Measurements from ENCODE around the gene SYCE1.
"Not testable (repeated sequence)": the region's sequence is repeated elsewhere in the genome, so short reads cannot be mapped to it uniquely, and the experiment has no call there.

The SYCE1 gene

GRCh38 chr10:133557381-133557780 is 8.0 kb downstream of the SYCE1 start:
- no peak for DNase-seq (ENCODE audit: low read depth in 2 of 2)

DNA sequence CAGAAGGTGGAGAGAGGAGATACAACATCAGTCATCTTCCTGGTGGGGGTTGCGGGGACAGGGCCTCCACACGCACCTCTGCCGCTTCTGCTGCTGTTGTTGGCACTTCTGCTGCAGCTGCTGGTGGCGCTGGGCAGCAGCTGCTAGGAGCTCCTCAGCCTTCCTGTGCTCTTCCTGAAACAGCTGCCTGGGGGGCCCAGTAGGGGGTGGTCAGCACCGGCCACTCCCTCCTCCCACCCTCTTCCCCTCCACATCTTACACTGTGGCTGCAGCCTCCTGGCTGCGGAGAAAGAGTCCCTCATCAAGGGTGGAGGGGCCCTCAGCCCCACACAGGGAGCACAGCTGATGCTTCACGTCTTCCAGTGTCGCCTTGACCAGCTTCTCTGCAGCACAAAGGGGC is 9.9 kb downstream of the SYCE1 start:
- DNase-seq (ENCODE audit: low read depth in 2 of 2): no peak

DNA sequence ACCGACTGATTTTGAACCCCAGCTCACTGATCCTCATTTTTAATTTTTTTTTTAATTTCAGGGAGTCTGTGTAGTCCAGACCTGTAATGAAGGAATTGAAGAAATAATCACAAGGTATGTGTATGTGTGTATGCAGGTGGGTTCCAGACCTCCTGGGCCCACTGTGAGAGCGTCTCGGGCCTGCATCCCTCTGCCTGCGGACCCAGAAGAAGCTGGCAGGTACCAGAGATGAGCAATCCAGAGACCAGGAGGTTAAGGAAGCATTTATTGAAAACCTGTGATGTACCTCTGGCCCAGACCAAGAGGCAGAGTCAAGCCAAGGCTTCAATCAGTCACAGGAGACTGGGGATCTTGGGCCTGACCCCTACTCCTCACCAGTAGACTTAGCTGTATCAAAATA is 10.8 kb downstream of the SYCE1 start:
- DNase-seq (ENCODE audit: low read depth in 2 of 2): no peak

DNA sequence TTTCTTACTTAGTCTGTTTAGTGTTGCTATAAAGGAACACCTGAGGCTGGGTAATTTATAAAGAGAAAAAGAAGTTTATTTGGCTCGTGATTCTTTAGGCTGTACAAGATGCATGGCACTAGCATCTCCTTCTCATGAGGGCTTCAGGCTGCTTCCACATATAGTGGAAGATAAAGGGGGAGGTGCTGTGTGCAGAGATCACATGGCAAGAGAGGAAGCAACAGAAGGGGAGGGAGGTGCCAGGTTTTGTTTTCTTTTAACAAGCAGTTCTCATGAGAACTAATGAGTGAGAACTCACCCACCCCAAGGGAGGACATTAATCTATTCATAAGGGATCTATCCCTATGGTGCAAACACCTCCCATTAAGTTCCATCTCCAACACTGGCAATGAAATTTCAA is 20.9 kb downstream of the SYCE1 start:
- no peak for DNase-seq (ENCODE audit: low read depth in 2 of 2)

GRCh38 chr10:133541441-133541975 is 23.9 kb downstream of the SYCE1 start:
- DNase-seq (ENCODE audit: low read depth in 2 of 2): not testable (repeated sequence)

- DNase-seq (ENCODE audit: low read depth in 2 of 2): no peak
Observed at GRCh38 chr10:133537546-133538545, 27.5 kb downstream of the SYCE1 start.

GRCh38 chr10:133536198-133536597 is 29.2 kb downstream of the SYCE1 start:
- DNase-seq (ENCODE audit: low read depth in 2 of 2): no peak

GRCh38 chr10:133534417-133534816 is 31.0 kb downstream of the SYCE1 start:
- no peak for DNase-seq (ENCODE audit: low read depth in 2 of 2)

DNA sequence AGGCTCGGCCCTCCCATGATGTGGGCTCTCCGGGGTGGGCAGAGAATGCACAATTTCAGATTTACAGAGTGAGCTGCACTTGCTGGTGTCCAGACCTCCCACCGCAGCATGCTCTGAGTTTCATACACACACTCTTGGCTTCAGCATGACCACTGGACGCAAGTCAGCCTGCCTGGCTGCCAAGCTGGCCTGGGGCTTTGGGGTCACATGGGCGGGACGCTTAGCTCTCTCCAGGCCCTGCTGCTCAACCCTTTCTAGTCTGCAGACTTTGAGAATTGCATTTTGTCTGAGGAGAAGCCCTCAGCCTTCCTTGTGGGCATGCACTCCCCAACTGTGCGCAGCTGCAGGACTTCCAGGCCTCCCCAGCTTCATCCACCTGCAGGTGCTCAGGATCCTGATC is 32.5 kb downstream of the SYCE1 start:
- no peak for DNase-seq (ENCODE audit: low read depth in 2 of 2)

- DNase-seq (ENCODE audit: low read depth in 2 of 2): no peak
Observed at GRCh38 chr10:133530506-133530905, 34.9 kb downstream of the SYCE1 start.

DNA sequence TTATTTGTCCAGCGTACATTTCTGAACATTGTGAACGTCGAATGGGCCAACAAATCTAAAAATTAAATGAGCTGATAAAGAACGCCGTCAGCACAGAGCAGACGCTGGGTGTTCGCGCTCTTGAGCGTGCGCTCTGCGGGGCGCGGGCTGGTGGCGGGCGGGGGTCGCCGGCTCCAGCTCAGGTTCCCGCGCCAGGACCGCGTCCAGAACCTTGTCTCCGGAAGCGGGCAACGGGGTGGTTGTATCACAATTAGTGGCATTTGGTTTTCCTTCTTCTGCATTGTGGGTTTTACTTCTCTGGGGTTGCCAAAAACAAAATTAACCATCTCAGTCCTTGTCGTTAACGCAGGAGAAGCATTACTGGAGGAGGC is 35.8 kb downstream of the SYCE1 start:
- no peak for DNase-seq (ENCODE audit: low read depth in 2 of 2)

DNA sequence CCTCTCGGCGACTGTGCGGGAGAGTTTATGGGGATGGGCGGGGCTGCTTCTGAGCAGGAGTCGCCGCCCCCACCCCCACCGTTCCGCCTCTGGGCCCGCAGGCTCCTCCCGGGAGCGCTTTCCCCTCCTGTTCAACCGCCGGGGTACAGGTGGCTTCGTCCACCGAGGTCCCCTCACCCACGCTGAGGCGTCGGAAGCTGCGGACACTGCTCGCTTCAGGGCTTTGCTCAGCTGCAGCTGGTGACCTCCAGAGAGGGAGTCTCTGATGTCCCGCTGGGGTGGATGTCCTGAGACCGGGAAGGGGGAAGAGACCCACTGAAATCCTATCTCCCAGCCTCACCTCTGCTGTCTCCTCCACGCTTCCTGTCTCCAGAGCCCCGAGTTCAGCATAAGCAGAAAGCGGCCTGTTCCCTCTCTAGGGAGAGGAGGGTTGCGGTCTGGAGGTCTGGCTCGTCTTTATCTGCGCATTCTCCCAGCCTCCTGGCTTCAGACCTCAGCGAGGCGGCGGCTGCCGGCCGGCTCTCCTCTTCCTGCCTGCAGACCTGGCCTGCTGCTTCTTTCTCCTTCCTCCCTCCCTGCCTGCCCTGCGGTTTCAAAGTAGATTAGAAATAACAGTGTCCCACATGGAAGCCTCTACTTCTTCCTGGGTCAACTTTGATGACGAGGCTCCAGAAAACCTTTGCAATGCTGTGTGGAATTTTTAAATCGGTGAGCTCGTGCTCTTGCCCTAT is 36.4 kb downstream of the SYCE1 start:
- no peak for DNase-seq (ENCODE audit: low read depth in 2 of 2)

GRCh38 chr10:133528296-133528844 is 37.0 kb downstream of the SYCE1 start:
- DNase-seq (ENCODE audit: low read depth in 2 of 2): no peak

DNA sequence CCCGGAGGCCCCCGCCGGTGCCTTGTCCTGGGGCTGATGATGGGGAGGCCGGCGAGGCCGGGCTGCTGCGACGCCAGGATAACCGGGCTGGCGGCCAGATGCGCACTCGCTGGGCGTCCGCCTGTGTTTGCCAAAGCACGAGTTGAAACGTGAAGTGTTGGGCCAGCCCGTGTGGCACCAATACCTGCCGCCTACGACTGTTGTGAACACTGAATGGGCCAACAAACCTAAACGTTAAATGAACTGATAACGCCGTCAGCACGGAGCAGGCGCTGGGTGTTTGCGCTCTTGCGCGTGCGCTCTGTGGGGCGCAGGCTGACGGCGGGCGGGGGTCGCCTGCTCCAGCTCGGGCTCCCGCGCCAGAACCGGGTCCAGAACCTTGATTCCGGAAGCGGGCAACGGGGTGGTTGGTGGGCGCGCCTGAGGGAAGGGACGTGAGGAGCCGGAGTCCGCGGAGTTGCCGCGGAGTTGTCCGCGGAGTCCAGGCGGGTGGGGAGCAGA is 37.6 kb downstream of the SYCE1 start:
- no peak for DNase-seq (ENCODE audit: low read depth in 2 of 2)

DNA sequence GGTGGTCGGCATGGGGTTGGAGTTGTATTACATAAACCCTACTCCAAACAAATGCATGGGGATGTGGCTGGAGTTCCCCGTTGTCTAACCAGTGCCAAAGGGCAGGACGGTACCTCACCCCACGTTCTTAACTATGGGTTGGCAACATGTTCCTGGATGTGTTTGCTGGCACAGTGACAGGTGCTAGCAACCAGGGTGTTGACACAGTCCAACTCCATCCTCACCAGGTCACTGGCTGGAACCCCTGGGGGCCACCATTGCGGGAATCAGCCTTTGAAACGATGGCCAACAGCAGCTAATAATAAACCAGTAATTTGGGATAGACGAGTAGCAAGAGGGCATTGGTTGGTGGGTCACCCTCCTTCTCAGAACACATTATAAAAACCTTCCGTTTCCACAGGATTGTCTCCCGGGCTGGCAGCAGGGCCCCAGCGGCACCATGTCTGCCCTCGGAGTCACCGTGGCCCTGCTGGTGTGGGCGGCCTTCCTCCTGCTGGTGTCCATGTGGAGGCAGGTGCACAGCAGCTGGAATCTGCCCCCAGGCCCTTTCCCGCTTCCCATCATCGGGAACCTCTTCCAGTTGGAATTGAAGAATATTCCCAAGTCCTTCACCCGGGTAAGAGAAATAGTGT is 38.3 kb downstream of the SYCE1 start, which contains the start of gene CYP2E1:
Gene CYP2E1, plus strand, starts transcription at position 407 of the 632 bp plus-strand sequence. Its CDS starts 33 bp downstream, at position 440.
- DNase-seq (ENCODE audit: low read depth in 2 of 2): no peak

- DNase-seq (ENCODE audit: low read depth in 2 of 2): no peak
Observed at GRCh38 chr10:133525444-133525843, 39.9 kb downstream of the SYCE1 start.

GRCh38 chr10:133523631-133524203 is 41.7 kb downstream of the SYCE1 start:
- no peak for DNase-seq (ENCODE audit: low read depth in 2 of 2)

GRCh38 chr10:133520193-133520738 is 45.1 kb downstream of the SYCE1 start:
- peak; percentile 88 to 90 for DNase-seq (ENCODE audit: low read depth in 2 of 2)

GRCh38 chr10:133518517-133518916 is 46.9 kb downstream of the SYCE1 start:
- not testable (repeated sequence) for DNase-seq (ENCODE audit: low read depth in 2 of 2)

DNA sequence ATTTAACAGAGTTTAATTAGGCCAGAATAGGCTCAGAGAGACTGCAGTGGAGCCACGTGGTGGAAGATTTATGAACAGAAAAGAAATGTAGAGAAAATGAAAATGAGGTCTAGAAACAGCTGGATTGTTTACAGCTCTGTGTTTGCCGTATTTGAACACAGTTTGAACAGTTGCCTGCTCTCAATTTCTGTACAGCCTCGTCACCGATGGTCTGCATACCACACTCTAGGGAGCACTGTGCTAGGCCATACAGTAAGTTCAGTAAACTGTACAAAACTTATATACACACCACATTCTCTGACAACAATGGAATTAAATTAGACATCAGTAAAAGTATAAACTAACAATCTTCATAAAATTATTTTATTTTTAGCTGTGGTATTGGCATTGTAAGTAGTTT is 49.3 kb downstream of the SYCE1 start:
- no peak for DNase-seq (ENCODE audit: low read depth in 2 of 2)

DNA sequence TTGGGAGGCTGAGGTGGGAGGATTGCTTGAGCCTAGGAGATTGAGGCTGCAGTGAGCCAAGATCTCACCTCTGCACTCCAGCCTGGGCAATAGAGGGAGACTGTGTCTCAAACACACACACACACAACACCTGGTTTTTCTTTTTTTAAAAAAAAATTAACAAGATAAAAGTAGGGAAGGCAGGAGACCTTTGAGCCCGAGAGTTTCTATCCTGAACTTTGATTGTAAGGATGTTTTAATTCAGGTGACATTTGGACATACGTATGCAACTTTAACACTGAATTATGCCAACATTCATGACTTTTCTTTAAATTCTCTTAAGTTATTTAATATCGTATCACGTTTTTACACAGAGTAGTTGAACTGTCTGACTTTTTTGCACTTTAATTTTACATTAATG is 49.9 kb downstream of the SYCE1 start:
- no peak for DNase-seq (ENCODE audit: low read depth in 2 of 2)
